LNCaP clone FGC (cell line): Measurements from ENCODE around the gene TMEM125.

ENCODE experiments used
- DNase-seq: peaks from one replicate; pipeline ENCODE4 v3.0.0-alpha.2; 2011; ENCODE audit warnings: low read depth
- H3K4me3 ChIP-seq: 2 replicates; pipeline ENCODE4 v1.5.1; 2011; ENCODE audit warnings: mild to moderate bottlenecking, low read depth, low read length, control low read depth
- TF ChIP-seq, protein P1 (sequence below): IDR thresholded peaks from 2 replicates; pipeline ENCODE4 v1.5.1; 2012; ENCODE audit warnings: mild to moderate bottlenecking; ENCODE audit not compliant: control insufficient read depth, insufficient read depth; ENCODE audit errors: extremely low read depth

Gene TMEM125

DNA sequence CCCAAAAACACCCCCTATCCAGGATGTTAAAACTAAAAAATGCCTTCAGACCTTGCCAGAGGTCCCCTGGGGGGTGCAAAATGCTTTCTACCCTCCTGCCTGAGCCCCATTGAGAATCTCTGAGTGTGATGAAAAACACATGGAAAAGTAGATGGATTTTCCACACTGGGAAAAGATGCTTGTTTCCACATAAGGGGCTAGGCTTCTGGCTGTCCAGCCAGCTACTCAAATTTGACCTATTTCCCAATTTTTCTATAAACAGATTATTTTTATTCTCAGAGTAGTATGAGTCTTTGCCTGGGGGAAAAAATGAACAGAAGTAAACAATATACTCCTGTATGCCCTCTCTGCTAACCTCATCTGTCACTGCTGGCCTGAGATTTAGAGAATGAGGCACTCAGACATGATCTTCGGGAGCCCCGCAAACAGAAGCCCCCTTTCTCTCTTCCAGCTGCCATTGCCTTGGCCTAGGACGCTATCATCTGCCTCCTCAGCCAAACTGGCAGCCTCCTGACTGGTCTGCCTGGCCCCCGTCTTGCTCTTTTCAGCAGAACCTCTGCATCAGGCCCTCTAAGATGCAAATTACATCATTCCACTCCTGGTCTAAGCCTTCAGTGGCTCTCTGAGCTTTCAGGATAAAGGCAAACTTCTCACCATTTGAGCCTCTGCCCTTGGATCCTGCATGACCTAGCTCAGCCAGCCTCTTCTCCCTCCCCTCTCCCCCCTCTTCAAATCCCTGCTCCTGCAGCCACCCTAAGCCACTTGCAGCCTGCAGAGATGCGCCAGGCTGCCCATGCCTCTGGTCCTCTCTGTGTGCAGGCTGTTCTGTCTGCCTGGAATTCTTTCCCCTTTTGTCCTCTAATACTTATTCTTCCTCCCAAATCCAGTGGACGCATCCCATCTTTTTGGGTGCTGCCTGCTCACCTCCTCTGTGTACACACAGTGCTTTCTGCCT, 39.7 kb upstream of the TMEM125 start:
- no peak overlapping the region for H3K4me3 ChIP-seq
- TF ChIP-seq, protein P1, sequence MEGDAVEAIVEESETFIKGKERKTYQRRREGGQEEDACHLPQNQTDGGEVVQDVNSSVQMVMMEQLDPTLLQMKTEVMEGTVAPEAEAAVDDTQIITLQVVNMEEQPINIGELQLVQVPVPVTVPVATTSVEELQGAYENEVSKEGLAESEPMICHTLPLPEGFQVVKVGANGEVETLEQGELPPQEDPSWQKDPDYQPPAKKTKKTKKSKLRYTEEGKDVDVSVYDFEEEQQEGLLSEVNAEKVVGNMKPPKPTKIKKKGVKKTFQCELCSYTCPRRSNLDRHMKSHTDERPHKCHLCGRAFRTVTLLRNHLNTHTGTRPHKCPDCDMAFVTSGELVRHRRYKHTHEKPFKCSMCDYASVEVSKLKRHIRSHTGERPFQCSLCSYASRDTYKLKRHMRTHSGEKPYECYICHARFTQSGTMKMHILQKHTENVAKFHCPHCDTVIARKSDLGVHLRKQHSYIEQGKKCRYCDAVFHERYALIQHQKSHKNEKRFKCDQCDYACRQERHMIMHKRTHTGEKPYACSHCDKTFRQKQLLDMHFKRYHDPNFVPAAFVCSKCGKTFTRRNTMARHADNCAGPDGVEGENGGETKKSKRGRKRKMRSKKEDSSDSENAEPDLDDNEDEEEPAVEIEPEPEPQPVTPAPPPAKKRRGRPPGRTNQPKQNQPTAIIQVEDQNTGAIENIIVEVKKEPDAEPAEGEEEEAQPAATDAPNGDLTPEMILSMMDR: no peak
- DNase-seq: no peak

DNA sequence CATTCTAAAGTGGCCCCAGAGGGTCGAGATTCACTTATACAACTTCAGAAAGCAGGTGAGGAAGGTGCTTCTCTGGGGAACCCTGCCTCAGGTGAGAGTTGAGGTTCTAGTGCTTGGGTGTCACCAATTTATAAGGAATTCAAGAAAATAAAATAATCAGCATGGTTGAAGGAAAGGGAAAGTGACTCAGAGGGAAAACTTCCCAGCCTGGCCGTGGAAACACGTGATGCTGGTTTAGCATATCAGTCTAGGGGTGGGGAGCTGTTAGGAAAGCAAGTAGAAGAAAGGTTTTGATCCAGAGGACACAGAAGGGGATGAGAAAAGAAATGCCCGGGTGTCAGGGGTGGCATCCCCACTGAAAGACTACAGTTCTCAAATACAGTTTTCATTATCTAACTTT, 37.7 kb upstream of the TMEM125 start:
- TF ChIP-seq, protein P1: no peak
- no peak for DNase-seq
- no peak overlapping the region for H3K4me3 ChIP-seq

DNA sequence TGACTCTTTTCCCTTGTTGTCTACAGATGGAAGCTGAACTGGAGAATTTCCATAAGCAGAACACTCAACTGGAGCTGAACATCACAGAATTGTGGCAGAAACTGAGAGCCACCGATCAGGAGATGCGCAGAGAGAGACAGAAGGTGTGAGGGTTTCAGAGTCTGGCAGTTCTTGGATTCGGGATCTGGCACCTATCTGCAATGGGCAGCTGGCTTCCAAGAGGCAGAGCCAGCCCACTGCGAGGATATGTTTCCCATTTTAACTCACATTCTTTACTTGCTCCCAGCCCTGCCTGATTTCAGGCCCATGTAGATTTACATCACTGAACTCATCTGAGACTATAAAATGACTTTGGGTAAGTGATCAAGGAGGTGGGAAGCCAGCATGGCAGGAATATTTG, 37.3 kb upstream of the TMEM125 start:
- TF ChIP-seq, protein P1: no peak
- no peak for DNase-seq
- H3K4me3 ChIP-seq: no peak overlapping the region

DNA sequence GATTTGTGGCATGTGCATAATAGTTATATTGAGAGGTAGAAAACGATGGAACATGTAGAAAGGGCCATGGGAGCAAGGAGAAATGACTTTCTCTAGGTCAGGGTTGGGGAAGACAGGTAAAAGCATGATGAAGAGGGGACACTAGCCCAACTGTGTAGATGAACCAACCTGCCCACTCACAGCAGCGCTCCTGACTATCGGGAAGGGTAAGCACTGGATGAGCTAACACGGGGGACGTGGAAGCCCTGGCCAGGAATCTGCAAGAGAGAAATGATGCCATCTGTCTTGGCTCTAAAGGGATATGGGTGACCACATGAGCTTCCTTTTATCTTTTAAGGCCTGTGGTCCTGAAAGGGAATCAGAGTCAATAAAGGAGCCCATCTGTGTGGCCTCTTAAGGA, 36.2 kb upstream of the TMEM125 start:
- H3K4me3 ChIP-seq: no peak overlapping the region
- no peak for DNase-seq
- TF ChIP-seq, protein P1: no peak

DNA sequence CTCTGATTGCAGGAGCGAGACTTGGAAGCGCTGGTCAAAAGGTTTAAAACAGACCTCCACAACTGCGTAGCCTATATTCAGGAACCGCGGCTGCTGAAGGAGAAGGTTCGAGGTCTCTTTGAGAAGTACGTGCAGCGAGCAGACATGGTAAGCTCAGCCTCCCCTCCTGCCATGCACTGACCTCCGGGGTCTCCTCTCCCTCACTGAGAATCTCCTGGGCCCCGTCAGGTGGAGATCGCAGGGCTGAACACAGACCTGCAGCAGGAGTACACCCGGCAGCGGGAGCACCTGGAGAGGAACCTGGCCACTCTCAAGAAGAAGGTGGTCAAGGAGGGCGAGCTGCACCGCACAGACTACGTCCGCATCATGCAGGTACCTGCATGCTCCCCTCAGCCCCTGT, 35.5 kb upstream of the TMEM125 start:
- no peak overlapping the region for H3K4me3 ChIP-seq
- DNase-seq: no peak
- TF ChIP-seq, protein P1: no peak

DNA sequence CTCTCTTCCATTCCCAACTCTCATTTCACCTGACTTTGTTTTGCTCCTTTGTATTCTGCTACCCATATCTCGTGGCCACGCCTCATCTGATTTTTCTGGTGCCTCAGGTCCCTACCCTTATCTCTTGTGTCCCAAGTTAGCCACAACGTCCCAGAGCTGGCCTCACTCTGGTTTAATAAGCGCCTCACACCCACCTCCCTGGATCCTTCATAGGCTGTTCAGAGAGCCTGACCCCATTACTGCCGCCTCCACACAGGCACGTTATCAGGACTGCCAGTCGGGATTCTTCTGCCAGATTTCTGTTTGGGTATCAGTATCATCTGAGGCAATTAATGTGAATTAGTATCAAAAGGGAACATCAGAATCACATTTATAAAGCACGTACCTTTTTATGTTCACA, 34.7 kb upstream of the TMEM125 start:
- TF ChIP-seq, protein P1: no peak
- DNase-seq: no peak
- no peak overlapping the region for H3K4me3 ChIP-seq
